EL (cell line): Measurements from ENCODE around the gene WRNIP1.

ENCODE experiments used
- DNase-seq: peaks from one replicate; pipeline ENCODE4 v3.0.0-alpha.2; 2016

The WRNIP1 gene

DNA sequence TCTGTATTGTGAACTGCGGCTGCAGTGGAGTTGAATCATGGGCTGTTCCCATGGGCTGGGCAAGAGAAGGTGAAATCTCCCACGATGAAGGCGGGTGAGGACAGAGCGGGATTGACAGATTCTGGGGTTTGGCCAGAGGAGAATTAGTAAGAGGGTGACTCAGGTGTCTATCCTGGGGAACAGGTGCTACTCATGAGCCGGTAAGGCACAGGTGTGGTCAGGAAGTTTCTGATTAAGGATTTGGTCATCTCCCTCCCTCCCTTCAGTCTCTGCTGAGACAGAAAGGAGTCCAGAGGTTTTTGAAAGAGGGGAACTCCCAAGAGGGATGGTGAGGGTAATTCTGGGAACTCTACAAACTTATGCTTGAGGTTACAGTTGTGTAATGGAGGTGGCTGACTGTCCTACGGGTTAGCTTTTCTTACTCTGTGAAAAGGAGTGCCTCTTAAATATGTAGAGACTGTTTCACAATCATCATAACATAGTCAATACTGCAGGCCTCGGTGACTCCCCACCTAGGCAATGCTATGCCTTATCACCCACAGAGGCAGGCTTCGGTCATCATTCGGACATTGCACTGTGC lies 45.0 kb downstream of the WRNIP1 start:
- no peak for DNase-seq

DNA sequence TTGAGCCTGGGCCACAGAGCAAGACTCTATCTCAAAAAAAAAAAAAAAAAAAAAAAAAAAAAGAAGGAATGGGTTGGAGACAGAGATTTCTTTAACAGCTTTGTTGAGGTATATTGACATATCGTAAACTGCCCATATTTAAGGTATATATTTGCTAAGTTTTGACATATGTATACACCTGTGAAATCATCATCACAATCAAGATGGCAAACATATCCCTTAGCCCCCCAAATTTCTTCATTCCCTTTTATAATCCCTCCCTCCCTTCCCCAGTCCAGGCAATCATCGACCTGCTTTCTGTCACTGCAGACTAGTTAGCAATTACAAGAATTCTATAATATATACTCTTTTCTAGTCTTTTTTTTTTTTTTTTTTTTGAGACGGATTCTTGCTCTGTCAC lies 47.5 kb downstream of the WRNIP1 start:
- no peak for DNase-seq

DNA sequence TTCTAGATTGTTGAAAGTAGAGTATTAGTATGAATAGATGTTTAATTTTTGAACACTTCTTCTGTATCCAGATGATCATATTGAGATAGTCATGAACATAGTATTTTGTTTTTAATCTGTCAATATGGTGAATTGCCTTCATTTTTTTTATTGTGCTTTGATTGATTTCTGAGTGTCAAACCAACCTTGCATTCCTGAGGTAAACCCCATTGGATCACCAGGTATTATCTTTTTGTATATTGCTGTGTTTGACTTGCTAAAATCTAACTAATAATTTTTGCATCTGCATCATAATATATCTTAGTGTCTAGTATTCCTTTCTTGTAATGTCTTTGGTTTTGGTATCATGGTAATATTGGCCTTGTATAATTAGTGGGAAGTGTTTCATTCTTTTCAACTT lies 51.0 kb downstream of the WRNIP1 start:
- DNase-seq, result no peak

DNA sequence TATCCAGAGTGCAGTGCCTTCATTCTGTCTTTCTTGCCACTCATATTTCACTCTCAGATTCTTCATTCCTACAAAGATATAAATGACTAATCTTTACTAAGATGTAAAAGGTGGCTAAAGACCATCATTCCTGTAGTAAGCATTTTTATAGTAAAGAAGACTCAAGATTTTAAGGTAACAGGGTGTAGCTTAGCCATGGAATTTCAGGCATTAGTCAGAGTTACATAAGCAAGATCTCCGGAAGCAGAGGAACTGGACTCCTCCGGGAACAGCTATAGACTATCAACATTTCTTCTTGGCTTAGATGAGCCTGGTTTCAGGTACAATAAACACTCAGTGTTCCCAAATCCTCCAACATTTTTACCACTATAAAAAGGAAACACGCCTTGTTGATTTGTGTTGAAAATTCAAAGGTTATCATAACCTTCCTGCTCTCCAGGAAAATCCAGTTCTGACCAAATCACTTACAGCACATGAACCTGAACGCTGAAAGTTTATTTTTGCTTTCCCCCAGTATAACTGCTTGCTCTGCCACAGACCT lies 52.8 kb downstream of the WRNIP1 start:
- DNase-seq, result peak; percentile 50

DNA sequence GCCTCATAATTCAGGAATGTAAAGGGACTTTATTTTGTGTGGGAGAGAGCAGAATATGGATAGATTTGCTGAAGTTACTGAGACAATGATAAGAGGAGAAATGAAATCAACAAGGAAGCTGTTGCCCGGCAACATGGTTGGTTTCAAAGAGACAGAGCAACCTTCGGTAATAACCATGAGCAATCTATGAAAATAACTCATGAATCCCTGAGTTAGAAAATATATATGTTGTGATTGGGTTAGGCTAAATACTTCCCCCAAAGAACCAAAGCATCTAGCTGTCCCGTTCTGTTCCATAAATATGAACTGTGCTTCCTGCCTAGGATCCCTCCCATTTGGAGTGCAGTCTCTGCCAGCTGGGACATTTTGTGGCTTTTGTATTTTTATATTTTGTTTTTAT lies 53.4 kb downstream of the WRNIP1 start:
- DNase-seq, result peak; percentile 19

DNA sequence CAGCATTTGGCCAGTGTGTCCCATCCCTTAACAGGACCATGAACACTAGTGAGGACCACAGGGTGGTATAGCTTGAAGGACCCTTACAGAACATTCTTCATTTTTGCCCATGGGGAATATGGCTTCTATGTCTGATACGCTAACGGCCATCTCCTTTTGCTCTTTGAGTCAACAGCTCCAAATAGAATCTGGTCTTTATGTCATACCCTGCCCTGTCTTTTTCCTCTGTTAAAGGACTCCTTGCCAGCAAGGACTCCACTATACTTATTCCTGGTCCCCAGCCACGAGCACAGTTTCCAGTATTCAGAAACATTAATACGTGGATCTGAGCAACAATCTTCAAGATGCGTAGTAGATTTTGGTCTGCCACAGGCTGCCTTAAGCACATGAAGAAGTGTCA lies 53.9 kb downstream of the WRNIP1 start:
- no peak for DNase-seq

DNA sequence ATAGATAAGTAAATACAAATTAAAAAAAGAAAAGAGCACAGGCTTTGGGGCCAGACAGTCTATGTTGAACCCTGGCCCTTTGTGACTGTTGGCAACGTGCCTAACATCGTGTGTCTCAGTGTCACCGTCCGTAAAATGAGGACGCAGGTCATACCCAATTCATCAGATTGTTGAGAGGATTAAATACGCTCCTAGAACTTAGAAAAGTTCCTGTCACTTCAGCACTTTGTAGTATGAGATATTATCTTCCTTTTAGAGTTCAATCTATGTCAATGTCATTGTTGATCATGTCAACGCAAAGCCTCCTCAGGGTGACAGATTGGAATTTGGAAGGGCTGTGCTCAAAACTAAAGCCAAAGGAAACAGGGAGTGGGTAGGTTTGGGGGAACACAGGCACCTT lies 54.8 kb downstream of the WRNIP1 start:
- no peak for DNase-seq

DNA sequence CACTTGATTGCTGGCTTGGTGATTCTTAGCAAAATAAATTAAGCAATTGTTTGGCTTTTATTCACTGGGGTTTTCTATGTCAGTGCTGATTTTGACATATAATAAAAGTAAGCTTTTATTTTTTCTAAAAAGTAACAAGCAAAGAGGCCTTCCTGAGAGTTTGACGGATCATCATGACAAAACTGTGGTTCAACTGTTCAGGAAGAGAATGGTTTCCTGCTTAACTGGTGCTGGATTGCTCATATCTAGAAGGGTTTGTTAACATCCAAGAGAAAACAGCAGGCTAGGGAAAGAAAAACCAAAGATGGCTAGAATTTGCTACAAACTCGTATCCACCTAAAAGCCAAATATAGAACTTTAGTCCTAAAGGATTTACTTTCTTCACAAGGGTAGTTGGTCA lies 55.2 kb downstream of the WRNIP1 start:
- DNase-seq, result no peak

DNA sequence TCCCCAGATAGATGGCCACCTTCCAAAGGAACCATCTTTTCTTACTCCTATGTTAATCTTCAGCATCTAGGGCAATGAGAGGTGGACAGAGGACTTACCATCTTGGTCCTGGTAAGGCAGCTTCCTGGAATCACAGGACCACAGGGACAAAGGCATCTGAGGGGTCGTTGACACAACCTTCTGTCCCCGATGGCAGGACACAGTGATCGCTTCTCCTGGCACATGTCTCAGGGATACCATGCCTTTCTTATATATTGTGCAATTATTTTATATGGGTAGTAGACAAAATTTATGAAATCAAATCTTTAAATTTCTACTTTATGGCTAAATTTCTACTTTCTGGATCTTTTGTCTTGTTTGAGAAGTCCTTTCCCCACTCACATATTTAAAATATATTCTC lies 56.4 kb downstream of the WRNIP1 start:
- DNase-seq, result no peak

DNA sequence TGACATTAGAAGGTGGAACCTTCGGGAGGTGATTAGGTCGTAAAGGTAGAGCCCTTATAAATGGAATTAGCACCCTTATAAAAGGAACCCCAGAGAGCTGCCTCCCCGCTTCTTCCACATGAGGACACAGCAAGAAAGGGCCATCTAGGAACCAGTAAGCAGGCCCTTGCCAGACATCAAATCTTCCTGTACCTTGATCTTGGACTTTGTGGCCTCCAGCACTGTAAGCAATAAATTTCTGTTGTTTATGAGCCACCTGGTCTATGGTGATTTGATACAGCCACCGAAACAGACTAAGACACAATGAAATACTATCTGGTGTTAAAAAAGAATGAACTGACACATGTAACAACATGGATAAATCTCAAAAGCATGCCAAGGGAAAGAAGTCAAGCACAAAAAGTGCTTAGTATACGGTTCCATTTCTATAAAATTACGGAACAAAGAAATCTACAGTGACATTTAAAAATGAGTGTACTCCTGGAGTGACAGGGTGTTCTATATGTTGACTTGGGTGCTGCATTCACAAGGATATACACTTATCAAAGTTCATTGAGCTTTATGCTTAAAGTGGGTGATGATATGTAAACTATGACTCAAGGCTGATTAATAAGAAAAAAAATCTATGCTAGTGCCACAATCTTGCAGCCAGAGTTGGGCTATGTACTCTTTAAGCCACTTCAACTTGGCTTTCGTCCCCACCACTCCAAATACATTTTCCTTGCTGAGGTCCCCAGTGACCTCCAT lies 58.1 kb downstream of the WRNIP1 start:
- no peak for DNase-seq

DNA sequence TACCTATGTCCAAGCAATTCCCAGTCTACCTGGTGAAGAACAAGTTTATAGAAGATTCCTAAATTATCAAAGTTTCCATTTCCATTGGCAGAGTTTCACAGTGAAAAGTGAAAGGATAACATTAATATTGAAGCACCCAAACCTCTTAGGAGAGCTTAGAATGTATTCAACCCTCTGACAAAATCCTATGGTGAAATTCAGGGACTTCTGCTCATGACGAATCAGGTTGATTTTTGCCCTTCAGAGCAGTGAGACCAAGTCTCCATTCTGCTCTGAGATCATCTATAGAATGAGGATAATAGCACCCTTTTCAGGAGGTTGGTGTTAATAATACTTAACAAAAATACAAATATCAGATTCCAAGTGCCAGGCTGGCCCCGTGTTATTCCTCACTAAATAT lies 60.9 kb downstream of the WRNIP1 start:
- no peak for DNase-seq

DNA sequence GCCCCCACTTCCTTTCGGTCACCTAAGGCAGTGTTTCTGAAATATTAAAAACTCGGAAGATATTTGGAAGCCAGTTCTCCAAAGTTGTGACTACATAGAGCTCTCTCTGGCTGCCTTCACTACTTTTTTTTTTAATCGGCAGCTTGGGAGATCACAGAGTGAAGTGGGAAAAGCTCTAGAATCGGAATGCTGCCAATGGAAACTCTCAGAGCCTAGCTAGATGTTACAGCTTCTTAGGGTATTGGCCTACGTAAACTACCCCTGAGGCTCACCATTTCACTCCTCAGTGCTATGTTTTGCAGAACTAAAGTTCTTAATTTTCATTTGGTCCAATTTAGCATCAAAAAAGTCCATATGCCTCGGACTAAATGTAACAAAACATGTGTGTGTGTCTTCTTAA lies 61.9 kb downstream of the WRNIP1 start:
- DNase-seq, result no peak

DNA sequence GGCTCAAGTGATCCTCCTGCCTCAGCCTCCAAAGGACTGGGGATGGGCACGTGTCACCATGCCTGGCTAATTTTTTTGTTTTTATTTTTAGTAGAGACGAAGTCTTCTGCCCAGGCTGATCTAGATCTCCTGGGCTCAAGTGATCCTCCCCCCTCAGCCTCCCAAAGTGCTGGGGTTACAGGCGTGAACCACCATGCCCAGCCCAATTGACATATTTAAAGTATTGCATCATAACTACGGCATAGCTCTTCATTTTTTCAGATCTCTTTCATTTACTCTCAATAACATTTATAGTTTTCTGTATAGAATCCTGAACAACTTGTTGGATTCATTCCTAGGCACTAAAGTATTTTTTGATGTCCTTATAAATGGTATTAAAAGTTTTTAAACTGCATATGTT lies 63.4 kb downstream of the WRNIP1 start:
- DNase-seq, result no peak

DNA sequence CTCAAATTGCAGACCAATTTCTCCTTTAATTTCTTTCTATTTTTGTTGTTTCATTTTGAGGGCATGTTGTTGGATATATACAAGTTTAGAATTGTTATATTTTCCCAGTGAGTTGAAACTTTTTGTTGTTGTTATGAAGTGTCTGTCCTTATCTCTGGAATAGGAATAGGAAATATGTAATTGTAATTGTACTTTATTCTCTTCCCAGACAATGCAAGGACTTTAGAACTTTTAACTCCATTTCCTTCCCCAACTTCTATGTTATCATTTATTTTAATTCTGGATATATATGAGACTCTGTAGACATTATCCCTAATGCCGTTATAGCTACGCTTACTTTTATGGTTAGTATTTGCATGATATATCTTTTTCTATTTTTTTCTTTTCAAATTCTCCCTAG lies 64.1 kb downstream of the WRNIP1 start:
- DNase-seq, result no peak

DNA sequence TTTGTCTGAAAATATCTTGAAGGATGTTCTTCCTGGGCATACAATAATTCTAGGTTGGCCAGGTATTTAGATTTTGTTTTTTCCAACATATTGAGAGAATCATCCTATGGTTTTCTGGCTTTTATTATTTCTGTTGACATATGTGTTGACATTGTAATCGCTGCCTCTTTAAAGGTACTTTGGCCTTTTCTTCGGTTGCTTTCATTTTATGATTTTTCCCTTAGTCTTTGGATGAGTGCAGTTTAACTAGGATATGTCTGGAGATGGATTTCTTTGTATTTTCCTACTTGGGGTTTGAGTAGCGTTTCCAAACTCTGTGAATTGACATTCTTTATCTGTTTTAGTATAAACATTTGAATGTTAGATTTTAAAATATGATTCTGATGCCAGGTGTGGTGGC lies 65.0 kb downstream of the WRNIP1 start:
- no peak for DNase-seq

DNA sequence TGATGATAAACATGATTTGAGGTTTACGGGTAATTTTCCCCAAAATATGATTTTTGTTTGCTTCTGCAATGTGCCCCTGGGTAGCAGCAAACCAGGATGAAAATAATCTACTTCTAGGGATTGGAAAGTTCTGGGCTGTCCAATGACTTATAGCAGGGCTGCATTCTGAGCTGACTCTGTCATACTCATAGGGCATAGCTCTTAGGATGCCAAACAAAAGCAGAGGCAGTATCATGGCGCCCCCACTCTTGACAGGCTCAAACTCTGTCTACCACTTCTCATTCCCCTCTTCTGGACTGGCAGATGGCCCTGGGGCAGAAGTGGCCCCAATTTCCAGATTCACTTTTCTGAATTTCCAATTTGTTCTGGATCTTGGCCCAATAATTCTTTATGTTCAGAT lies 66.2 kb downstream of the WRNIP1 start:
- no peak for DNase-seq

DNA sequence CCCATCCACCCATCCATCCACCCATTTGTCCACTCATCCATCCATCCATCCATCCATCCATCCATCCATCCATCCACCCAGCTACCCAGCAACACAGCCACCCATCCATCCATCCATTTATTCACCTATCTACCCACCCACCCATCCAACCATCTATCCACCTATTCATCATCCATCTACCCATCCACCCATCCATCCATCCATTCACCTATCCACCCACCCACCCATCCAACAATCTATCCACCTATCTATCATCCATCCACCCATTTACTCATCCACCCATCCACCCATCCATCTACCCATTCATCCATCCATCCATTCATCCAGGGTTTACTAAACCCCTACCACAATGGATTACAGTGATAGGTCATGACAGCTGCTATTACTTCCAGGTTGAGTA lies 69.1 kb downstream of the WRNIP1 start:
- no peak for DNase-seq
